Parathyroid adenoma (tissue), 2 donors: ENCODE data around the gene DDIT4.

Source experiments
- H2AFZ ChIP-seq: fragments of 300-600 bp; sonication (generic); one replicate; pipeline ENCODE4 v1.7.0; 2017; ENCODE audit warnings: antibody characterized with exemption, mild to moderate bottlenecking
- H3K27ac ChIP-seq: fragments of 300-600 bp; sonication (generic); one replicate; pipeline ENCODE4 v1.7.0; 2017
- H3K27me3 ChIP-seq: fragments of 300-600 bp; sonication (generic); one replicate; pipeline ENCODE4 v1.7.0; 2017; ENCODE audit warnings: low read length; ENCODE audit not compliant: control insufficient read depth, insufficient read depth
- H3K36me3 ChIP-seq: fragments of 300-600 bp; sonication (generic); one replicate; pipeline ENCODE4 v1.7.0; 2017; ENCODE audit warnings: low read length; ENCODE audit not compliant: control insufficient read depth, insufficient read depth
- H3K4me1 ChIP-seq: fragments of 300-600 bp; sonication (generic); one replicate; pipeline ENCODE4 v1.7.0; 2017; ENCODE audit warnings: control low read depth
- H3K4me2 ChIP-seq: fragments of 300-600 bp; sonication (generic); one replicate; pipeline ENCODE4 v1.7.0; 2017; ENCODE audit warnings: low read length
- H3K4me3 ChIP-seq: fragments of 300-600 bp; sonication (generic); one replicate; pipeline ENCODE4 v1.7.0; 2017; ENCODE audit warnings: low read depth, low read length
- H3K79me2 ChIP-seq: fragments of 300-600 bp; sonication (generic); one replicate; pipeline ENCODE4 v1.7.0; 2017; ENCODE audit warnings: control low read depth
- H3K9ac ChIP-seq: fragments of 300-600 bp; sonication (generic); one replicate; pipeline ENCODE4 v1.7.0; 2017; ENCODE audit warnings: mild to moderate bottlenecking
- H3K9me3 ChIP-seq: fragments of 300-600 bp; sonication (generic); one replicate; pipeline ENCODE4 v1.7.0; 2017; ENCODE audit warnings: low read length; ENCODE audit not compliant: control insufficient read depth
- TF ChIP-seq, protein P1 (sequence below): fragments of 300-600 bp; sonication (generic); IDR thresholded peaks from one replicate; pipeline ENCODE4 v1.7.0; 2017; ENCODE audit warnings: antibody characterized with exemption, mild to moderate bottlenecking
- donor health status: primary hyperparathyroidism.

The DDIT4 gene

GRCh38 chr10:72258617-72259016 lies 15.1 kb upstream of the DDIT4 start:
- H3K27ac ChIP-seq, result peak overlapping the region; percentile 37
- H3K4me1 ChIP-seq, result peaks cover 51% of the 10 kb centered on the region

GRCh38 chr10:72259491-72260238 lies 14.1 kb upstream of the DDIT4 start:
- peaks cover 49% of the 10 kb centered on the region for H3K4me1 ChIP-seq

More at GRCh38 chr10:72258617-72259016, 15.1 kb upstream of the DDIT4 start:
- Histone ChIP-seq H3K9ac (no peak overlapping the region), H3K9me3 (no peaks in the 10 kb centered on the region), H3K27me3 (no peaks in the 10 kb centered on the region), H2AFZ (no peak overlapping the region), H3K4me2 (no peak overlapping the region), H3K4me3 (no peak overlapping the region), H3K79me2 (no peaks in the 10 kb centered on the region), H3K36me3 (no peaks in the 10 kb centered on the region)
- TF ChIP-seq, protein P1, sequence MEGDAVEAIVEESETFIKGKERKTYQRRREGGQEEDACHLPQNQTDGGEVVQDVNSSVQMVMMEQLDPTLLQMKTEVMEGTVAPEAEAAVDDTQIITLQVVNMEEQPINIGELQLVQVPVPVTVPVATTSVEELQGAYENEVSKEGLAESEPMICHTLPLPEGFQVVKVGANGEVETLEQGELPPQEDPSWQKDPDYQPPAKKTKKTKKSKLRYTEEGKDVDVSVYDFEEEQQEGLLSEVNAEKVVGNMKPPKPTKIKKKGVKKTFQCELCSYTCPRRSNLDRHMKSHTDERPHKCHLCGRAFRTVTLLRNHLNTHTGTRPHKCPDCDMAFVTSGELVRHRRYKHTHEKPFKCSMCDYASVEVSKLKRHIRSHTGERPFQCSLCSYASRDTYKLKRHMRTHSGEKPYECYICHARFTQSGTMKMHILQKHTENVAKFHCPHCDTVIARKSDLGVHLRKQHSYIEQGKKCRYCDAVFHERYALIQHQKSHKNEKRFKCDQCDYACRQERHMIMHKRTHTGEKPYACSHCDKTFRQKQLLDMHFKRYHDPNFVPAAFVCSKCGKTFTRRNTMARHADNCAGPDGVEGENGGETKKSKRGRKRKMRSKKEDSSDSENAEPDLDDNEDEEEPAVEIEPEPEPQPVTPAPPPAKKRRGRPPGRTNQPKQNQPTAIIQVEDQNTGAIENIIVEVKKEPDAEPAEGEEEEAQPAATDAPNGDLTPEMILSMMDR, result no peak

GRCh38 chr10:72260239-72260975 lies 13.3 kb upstream of the DDIT4 start:
- Histone ChIP-seq H3K36me3 (no peaks in the 10 kb centered on the region), H3K4me1 (peaks cover 42% of the 10 kb centered on the region)
- TF ChIP-seq, protein P1, result no peak

More at GRCh38 chr10:72259491-72260238, 14.1 kb upstream of the DDIT4 start:
- Histone ChIP-seq H3K27me3 (no peaks in the 10 kb centered on the region), H3K9ac (no peak overlapping the region), H3K36me3 (no peaks in the 10 kb centered on the region), H3K4me3 (peak overlapping the region; percentile 61), H3K9me3 (no peaks in the 10 kb centered on the region), H3K4me2 (peak overlapping the region; percentile 98), H3K27ac (peak overlapping the region; percentile 89), H3K79me2 (no peaks in the 10 kb centered on the region), H2AFZ (peak overlapping the region; percentile 89)
- TF ChIP-seq, protein P1, result no peak

GRCh38 chr10:72260976-72261783 lies 12.5 kb upstream of the DDIT4 start:
- Histone ChIP-seq H3K79me2 (no peaks in the 10 kb centered on the region), H3K9ac (peak overlapping the region; percentile 30), H3K9me3 (no peaks in the 10 kb centered on the region), H3K27ac (peak overlapping the region; percentile 89), H3K27me3 (no peaks in the 10 kb centered on the region), H3K4me2 (peak overlapping the region; percentile 98), H2AFZ (peak overlapping the region; percentile 89), H3K36me3 (no peaks in the 10 kb centered on the region), H3K4me1 (peaks cover 38% of the 10 kb centered on the region), H3K4me3 (peak overlapping the region; percentile 61)
- TF ChIP-seq, protein P1, result no peak

More at GRCh38 chr10:72260239-72260975, 13.3 kb upstream of the DDIT4 start:
- Histone ChIP-seq H2AFZ (peak overlapping the region; percentile 89), H3K27ac (peak overlapping the region; percentile 89), H3K9me3 (no peaks in the 10 kb centered on the region), H3K79me2 (no peaks in the 10 kb centered on the region), H3K27me3 (no peaks in the 10 kb centered on the region), H3K4me2 (peak overlapping the region; percentile 98), H3K4me3 (peak overlapping the region; percentile 61), H3K9ac (no peak overlapping the region)
